DND-41 (cell line): ENCODE data around the gene NFAM1.

Experiments used
- ATAC-seq: fragments of 200-7000 bp; cut with Tn5 transposase; 3 replicates; pipeline ENCODE4 v1.9.1; 2021; ENCODE audit warnings: low read depth; ENCODE audit not compliant: insufficient read depth
- DNase-seq: peaks from one replicate; pipeline ENCODE4 v3.0.0-alpha.2; 2020
- H2AFZ ChIP-seq: 2 replicates; pipeline ENCODE4 v1.6.0; 2012; ENCODE audit warnings: low read depth, low read length
- H3K27ac ChIP-seq: 2 replicates; pipeline ENCODE4 v1.5.1; 2012; ENCODE audit warnings: low read length, inconsistent platforms
- H3K27me3 ChIP-seq: fragments of 200-600 bp; sonication (generic); 2 replicates; pipeline ENCODE4 v1.6.0; 2012; ENCODE audit warnings: low read length, mild to moderate bottlenecking, inconsistent platforms; ENCODE audit not compliant: insufficient read depth, poor library complexity
- H3K36me3 ChIP-seq: 2 replicates; pipeline ENCODE4 v1.5.1; 2012; ENCODE audit warnings: low read length, inconsistent platforms; ENCODE audit not compliant: insufficient read depth
- H3K4me1 ChIP-seq: 2 replicates; pipeline ENCODE4 v1.5.1; 2012; ENCODE audit warnings: mild to moderate bottlenecking, low read length; ENCODE audit not compliant: insufficient read depth
- H3K4me2 ChIP-seq: 2 replicates; pipeline ENCODE4 v1.6.0; 2012; ENCODE audit warnings: mild to moderate bottlenecking, moderate library complexity, low read length, inconsistent platforms; ENCODE audit not compliant: insufficient read depth
- H3K4me3 ChIP-seq, 2 experiments: fragments of 200-600 bp in 1 of 2; shearing (Covaris generic) in 1 of 2; 2 replicates each; pipeline ENCODE4 v1.5.1; 2012 to 2016; ENCODE audit warnings: inconsistent platforms in 2 of 2, low read length in 2 of 2, mild to moderate bottlenecking in 2 of 2, low read depth in 1 of 2, moderate library complexity in 1 of 2
- H3K79me2 ChIP-seq: 2 replicates; pipeline ENCODE4 v1.6.0; 2012; ENCODE audit warnings: low read length, inconsistent platforms; ENCODE audit not compliant: insufficient read depth
- H3K9ac ChIP-seq: 2 replicates; pipeline ENCODE4 v1.6.0; 2012; ENCODE audit warnings: low read depth, mild to moderate bottlenecking, inconsistent platforms, low read length, moderate library complexity
- H3K9me3 ChIP-seq: 2 replicates; pipeline ENCODE4 v1.5.1; 2012; ENCODE audit warnings: low read length, moderate library complexity, mild to moderate bottlenecking, inconsistent platforms; ENCODE audit not compliant: insufficient read depth, severe bottlenecking
- H4K20me1 ChIP-seq: 2 replicates; pipeline ENCODE4 v1.6.0; 2012; ENCODE audit warnings: low read length; ENCODE audit not compliant: insufficient read depth
- CTCF ChIP-seq: IDR thresholded peaks from 2 replicates; pipeline ENCODE4 v1.5.1; 2012; ENCODE audit warnings: borderline replicate concordance, low read length, moderate library complexity, mild to moderate bottlenecking; ENCODE audit not compliant: poor library complexity, severe bottlenecking; ENCODE audit errors: extremely low read depth
- EZH2 ChIP-seq: IDR thresholded peaks from 3 replicates; pipeline ENCODE4 v1.6.1; 2012; ENCODE audit warnings: borderline replicate concordance, low read depth, mild to moderate bottlenecking, moderate library complexity, low read length, inconsistent platforms; ENCODE audit not compliant: severe bottlenecking

The NFAM1 gene

GRCh38 chr22:42397332-42398249, 34.6 kb downstream of the NFAM1 start:
- Histone ChIP-seq H3K27me3 (no peaks in the 10 kb centered on the region), H2AFZ (no peak overlapping the region), H4K20me1 (no peaks in the 10 kb centered on the region), H3K4me1 (no peaks in the 10 kb centered on the region), H3K36me3 (no peaks in the 10 kb centered on the region), H3K79me2 (no peaks in the 10 kb centered on the region), H3K9ac (no peak overlapping the region), H3K4me2 (no peak overlapping the region), H3K27ac (no peak overlapping the region), H3K4me3 (no peak overlapping the region), H3K9me3 (no peaks in the 10 kb centered on the region)
- ATAC-seq: no peak
- DNase-seq: no peak
- TF ChIP-seq CTCF: no peak

GRCh38 chr22:42396621-42397331, 35.4 kb downstream of the NFAM1 start:
- DNase-seq (no peak), ATAC-seq (no peak)
- Histone ChIP-seq H3K79me2 (no peaks in the 10 kb centered on the region), H3K27me3 (peaks cover 3% of the 10 kb centered on the region), H4K20me1 (no peaks in the 10 kb centered on the region), H3K36me3 (no peaks in the 10 kb centered on the region), H3K4me2 (no peak overlapping the region), H3K27ac (no peak overlapping the region), H3K4me3 (no peak overlapping the region), H3K9me3 (no peaks in the 10 kb centered on the region), H3K4me1 (no peaks in the 10 kb centered on the region), H2AFZ (no peak overlapping the region), H3K9ac (no peak overlapping the region)
- TF ChIP-seq EZH2 (no peak), CTCF (no peak)

- Histone ChIP-seq H3K9ac (no peak overlapping the region), H3K27ac (no peak overlapping the region), H3K4me2 (no peak overlapping the region), H2AFZ (no peak overlapping the region), H4K20me1 (0 out of 2 replicates have a peak, but pooled peaks cover 4% of the 10 kb centered on the region), H3K36me3 (no peaks in the 10 kb centered on the region), H3K4me1 (no peaks in the 10 kb centered on the region), H3K79me2 (no peaks in the 10 kb centered on the region), H3K9me3 (no peaks in the 10 kb centered on the region), H3K27me3 (peaks cover 3% of the 10 kb centered on the region), H3K4me3 (no peak overlapping the region)
- TF ChIP-seq EZH2 (no peak), CTCF (no peak)
- DNase-seq (no peak), ATAC-seq (no peak)
Measured at GRCh38 chr22:42389143-42389542, 43.1 kb downstream of the NFAM1 start.
